GM11168 (cell line): ENCODE results near the gene PTPN6.

Source experiments
- in situ Hi-C: fragments of 300-500 bp; cut with MboI; formaldehyde crosslinking; loops from one replicate; pipeline ENCODE4 v1.12.0; 2022; ENCODE audit warnings: low sequenced_read_pairs; ENCODE audit not compliant: unreplicated experiment

PTPN6 gene

GRCh38 chr12:6963791-6964413, 12.7 kb downstream of the PTPN6 start:
- in situ Hi-C loops = no loop called here

- in situ Hi-C loops = no loop called here
These were observed 13.5 kb downstream of the PTPN6 start for GRCh38 chr12:6964605-6965025.

DNA sequence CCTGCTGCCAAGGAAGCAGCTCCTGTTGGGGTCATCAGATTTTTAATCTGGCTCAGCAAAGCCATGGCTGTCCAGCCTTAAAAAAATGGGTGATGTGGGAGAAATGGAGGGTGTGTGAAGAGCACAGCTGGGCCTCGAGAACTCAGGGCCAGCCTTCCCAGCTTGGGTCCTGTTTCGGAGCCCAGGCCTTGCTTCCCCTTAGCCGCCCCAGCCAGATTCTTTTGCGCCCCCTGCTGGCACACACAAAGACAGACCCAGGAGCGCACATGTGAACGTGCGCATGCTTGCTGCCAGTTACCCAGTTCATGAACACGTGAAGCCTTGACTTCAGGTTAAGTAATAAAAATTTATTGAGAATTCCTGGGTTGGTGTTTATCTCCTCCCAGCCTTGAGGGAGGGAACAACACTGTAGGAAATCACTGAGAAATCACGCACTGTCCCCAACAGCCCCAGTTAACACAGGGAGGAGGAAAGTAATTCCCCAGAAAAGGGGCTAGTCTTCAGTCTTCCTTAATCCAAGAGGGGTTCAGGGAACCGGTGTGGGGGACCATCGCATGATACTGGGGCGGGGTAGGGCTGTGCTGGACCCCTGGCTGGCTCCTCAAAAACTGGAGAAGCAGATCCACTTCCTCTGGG, 14.0 kb downstream of the PTPN6 start:
- in situ Hi-C loops = no loop called here

GRCh38 chr12:6965714-6966113, 14.6 kb downstream of the PTPN6 start:
- in situ Hi-C loops = no loop called here

- in situ Hi-C loops = no loop called here
These were observed 15.2 kb downstream of the PTPN6 start for GRCh38 chr12:6966351-6966750.

GRCh38 chr12:6967651-6968100, 16.5 kb downstream of the PTPN6 start:
- in situ Hi-C loops = no loop called here

DNA sequence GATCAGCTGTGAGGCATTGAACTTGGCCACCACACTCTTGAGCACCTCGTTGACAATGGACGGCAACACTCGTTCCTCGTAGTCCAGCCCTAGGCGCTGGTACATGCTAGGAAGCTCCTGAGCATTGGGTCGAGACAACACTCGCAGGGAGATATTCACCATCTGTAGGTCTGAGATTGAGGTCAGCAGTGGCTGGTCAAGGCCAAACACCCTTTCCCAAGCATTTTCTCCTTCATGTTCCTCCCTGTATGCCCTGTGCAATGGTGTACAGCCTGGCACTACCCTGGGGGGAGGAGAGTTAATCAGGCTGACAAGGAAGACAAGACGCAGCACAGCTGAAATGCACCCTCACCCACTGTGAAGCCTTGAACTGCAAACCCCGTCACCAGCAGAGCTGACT, 17.3 kb downstream of the PTPN6 start:
- in situ Hi-C loops = no loop called here

GRCh38 chr12:6970096-6970527, 19.0 kb downstream of the PTPN6 start:
- in situ Hi-C loops = no loop called here

GRCh38 chr12:6974180-6974579, 23.0 kb downstream of the PTPN6 start:
- in situ Hi-C loops = no loop called here

DNA sequence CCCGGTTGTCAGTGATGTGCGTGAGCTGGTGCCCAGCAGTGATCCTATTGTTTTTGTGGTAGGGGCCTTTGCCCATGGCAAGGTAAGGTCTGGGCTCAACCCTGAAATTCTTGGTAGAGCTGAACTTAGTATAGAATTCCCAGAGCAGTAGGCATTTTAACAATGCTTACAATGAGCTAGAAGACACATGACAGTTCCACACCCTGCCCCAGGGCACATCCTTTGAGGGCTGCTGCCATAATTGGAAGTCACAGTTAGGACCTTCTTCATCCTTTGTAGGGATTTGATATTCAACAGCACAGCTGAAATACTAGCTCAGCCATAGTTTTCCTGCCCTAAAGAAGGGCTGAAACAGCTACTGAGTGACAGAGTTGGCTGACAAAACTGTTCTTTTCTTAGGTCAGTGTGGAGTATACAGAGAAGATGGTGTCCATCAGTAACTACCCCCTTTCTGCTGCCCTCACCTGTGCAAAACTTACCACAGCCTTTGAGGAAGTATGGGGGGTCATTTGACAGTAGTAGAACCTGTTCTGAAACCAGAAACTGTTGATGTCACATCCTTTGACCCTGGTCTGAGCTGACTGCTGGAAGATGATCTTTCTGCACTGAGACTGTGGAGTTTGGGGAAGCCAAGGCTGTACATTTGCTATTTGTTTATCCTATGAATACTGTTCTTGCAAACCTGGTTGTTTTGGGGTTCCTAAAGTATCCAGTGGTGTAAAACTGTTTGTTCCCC, 24.3 kb downstream of the PTPN6 start:
- in situ Hi-C loops = no loop called here

- in situ Hi-C loops = no loop called here
These were observed 26.5 kb downstream of the PTPN6 start for GRCh38 chr12:6977653-6978052.

GRCh38 chr12:6978188-6978587, 27.0 kb downstream of the PTPN6 start:
- in situ Hi-C loops = no loop called here

GRCh38 chr12:6978611-6979011, 27.5 kb downstream of the PTPN6 start:
- in situ Hi-C loops = no loop called here

DNA sequence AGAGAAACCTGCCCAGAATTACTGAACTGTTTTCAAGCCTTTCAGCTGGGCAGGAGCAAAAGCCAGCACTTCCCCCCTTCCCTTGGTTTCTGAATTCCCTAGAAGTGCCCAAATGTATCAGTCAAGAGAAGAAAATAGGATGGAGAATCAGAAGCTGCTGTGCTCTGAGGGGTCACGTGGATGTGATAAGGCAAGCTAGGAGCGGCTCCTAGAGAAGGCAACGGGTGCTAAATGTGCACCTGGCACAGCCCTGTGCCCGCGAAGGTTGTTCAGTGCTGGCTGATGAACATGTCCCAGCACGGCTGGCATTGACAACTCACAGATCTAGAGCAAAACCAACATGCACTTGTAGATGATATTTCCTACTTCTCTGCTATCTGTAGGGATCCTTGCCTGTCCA, 27.9 kb downstream of the PTPN6 start:
- in situ Hi-C loops = no loop called here

GRCh38 chr12:6979453-6979852, 28.3 kb downstream of the PTPN6 start:
- in situ Hi-C loops = no loop called here

- in situ Hi-C loops = no loop called here
These were observed 28.9 kb downstream of the PTPN6 start for GRCh38 chr12:6980075-6980474.

GRCh38 chr12:6980740-6981139, 29.6 kb downstream of the PTPN6 start:
- in situ Hi-C loops = no loop called here

DNA sequence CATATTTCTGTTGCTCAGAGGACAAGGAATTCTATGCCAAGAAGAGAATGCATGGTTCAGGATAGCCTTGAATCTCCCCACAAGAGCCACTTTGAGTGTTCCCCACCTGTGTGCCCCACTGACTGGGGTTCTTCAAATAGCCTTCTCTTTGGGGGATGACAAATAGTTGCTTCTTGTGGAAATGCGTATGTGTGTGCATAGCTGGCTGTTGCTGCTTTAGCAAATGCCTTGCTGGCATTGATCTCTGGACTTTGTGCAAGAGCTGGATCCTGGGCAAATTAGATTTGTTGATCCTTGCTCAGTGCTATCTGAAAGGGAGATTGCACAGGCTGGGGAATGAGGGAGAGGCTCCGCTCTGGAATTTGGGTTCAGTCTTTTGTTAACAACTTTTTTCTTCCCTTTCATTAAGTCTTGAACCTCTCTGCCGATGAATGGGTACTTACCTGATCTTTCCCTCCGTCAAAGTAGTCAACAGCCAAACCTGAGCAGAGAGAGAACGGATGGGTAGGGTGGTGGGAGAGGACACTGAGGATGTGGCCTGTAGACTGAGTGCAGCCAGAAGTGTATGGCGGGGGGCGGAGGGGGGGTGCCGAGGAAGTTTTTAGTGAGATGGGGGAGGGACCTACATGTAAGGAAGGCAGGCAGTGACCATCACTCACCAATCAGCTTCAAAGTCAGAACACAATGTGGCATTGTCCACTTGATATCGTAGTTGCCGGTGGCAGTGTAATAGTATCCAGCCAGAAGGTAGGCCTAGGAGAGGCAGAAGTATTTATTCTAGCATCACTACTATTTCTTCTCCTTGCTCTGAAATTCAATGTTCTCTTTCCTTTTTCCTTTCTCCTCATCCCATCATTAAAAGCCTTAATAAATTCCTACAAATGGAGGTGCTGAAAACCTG, 30.2 kb downstream of the PTPN6 start:
- in situ Hi-C loops = no loop called here

DNA sequence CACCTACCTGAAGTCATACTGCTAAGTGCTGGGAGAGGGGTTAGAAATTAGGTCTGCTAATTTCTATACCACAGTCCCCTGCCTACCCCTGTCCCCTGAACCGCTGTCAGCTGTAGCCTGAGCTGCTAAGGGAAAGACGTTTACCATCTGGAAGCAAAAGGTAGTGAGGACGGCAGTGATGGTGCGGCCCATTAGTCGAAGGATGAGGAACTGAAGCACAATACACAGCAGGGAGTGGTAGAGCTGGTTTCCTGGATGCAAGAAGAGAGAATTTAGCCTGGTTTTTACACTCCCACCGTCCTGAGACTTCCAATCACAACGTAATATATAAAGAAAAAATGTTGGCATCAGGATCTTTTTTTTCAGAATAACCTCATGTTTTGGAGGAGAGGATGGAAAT, 31.4 kb downstream of the PTPN6 start:
- in situ Hi-C loops = no loop called here

GRCh38 chr12:6987956-6988553, 36.9 kb downstream of the PTPN6 start:
- in situ Hi-C loops = no loop called here
